HEK293 (cell line): Measurements from ENCODE around the gene CHD2.

Source experiments
- CTCF ChIP-seq: fragments of 450-650 bp; formaldehyde crosslinking; IDR thresholded peaks from 2 replicates; pipeline ENCODE4 v1.5.1; 2016; ENCODE audit warnings: missing biosample characterization, missing genetic modification characterization
- HOXD13 ChIP-seq: sonication (generic); formaldehyde crosslinking; IDR thresholded peaks from 2 replicates; pipeline ENCODE4 v1.8.0; 2022; ENCODE audit warnings: missing genetic modification reagents, borderline replicate concordance
- MYNN ChIP-seq: fragments of 450-650 bp; formaldehyde crosslinking; IDR thresholded peaks from 2 replicates; pipeline ENCODE4 v1.5.1; 2016; ENCODE audit warnings: missing biosample characterization, missing genetic modification characterization, borderline replicate concordance
- REST ChIP-seq: fragments of 450-650 bp; formaldehyde crosslinking; IDR thresholded peaks from 2 replicates; pipeline ENCODE4 v1.5.1; 2016; ENCODE audit warnings: missing biosample characterization, missing genetic modification characterization
- TCF7L2 ChIP-seq: IDR thresholded peaks from 2 replicates; pipeline ENCODE4 v1.6.1; 2011; ENCODE audit warnings: low read depth, mild to moderate bottlenecking, inconsistent platforms, low read length, moderate library complexity, borderline replicate concordance
- ZFP3 ChIP-seq: fragments of 450-650 bp; formaldehyde crosslinking; IDR thresholded peaks from 2 replicates; pipeline ENCODE4 v1.5.1; 2016; ENCODE audit warnings: low read depth, missing biosample characterization, missing genetic modification characterization
- ZIC2 ChIP-seq: fragments of 450-650 bp; formaldehyde crosslinking; IDR thresholded peaks from 2 replicates; pipeline ENCODE4 v1.5.1; 2016; ENCODE audit warnings: missing biosample characterization, missing genetic modification characterization
- ZNF274 ChIP-seq, 2 experiments: fragments of 200-500 bp in 1 of 2; fragments of 450-650 bp in 1 of 2; sonication (Bioruptor generic) in 1 of 2; formaldehyde crosslinking in 1 of 2; IDR thresholded peaks; 2 replicates each; pipeline versions ENCODE4 v1.5.1 to v1.6.1; 2014 to 2016; ENCODE audit warnings: borderline replicate concordance in 1 of 2, inconsistent platforms in 1 of 2, low read length in 1 of 2, missing biosample characterization in 1 of 2, missing genetic modification characterization in 1 of 2
- ZNF776 ChIP-seq: fragments of 450-650 bp; formaldehyde crosslinking; IDR thresholded peaks from 2 replicates; pipeline ENCODE4 v1.5.0; 2017; ENCODE audit warnings: missing biosample characterization, missing genetic modification characterization, borderline replicate concordance

- no peak for TF ChIP-seq CTCF
- TF ChIP-seq MYNN (tag by site-specific recombination): no peak
- no peak for TF ChIP-seq REST (tag by site-specific recombination)
- TF ChIP-seq ZNF776 (tag by site-specific recombination): no peak
- no peak for TF ChIP-seq ZNF274 (IDR thresholded peaks at IDR 0.05; ENCODE audit: low read length)
- TF ChIP-seq ZNF274 (tag by site-specific recombination; IDR thresholded peaks at IDR 0.05; ENCODE audit: borderline replicate concordance): no peak
- no peak for TF ChIP-seq ZIC2
- no peak for TF ChIP-seq TCF7L2
- no peak for TF ChIP-seq ZFP3 (tag by site-specific recombination)
- no peak for TF ChIP-seq HOXD13
These were observed 146.6 kb downstream of the CHD2 start for GRCh38 chr15:93046721-93047120.
